Mesothelial cell of epicardium (in vitro differentiated cells): ENCODE measurements around the gene GNB1. TPM values are rescaled to one million over a fixed set of nuclear protein-coding genes. Genes with fewer than 3 reads are reported as not detected.
A peak's percentile ranks its signal among the peaks of the same experiment; 100 is the strongest.

Source experiments
- DNase-seq, 2 experiments: peaks; one replicate each; pipeline ENCODE4 v3.0.0; 2021; ENCODE audit warnings: low spot score in 2 of 2; ENCODE audit not compliant: unreplicated experiment in 2 of 2
- H3K27ac Mint-ChIP-seq: 2 replicates; pipeline ENCODE4 v1.8.0; 2021; ENCODE audit warnings: mixed read lengths
- H3K27me3 Mint-ChIP-seq: 2 replicates; pipeline ENCODE4 v1.8.0; 2021; ENCODE audit warnings: low read depth, mixed read lengths
- H3K36me3 Mint-ChIP-seq: 2 replicates; pipeline ENCODE4 v1.8.0; 2021; ENCODE audit warnings: mixed read lengths
- H3K4me1 Mint-ChIP-seq: 2 replicates; pipeline ENCODE4 v1.8.0; 2021; ENCODE audit warnings: mixed read lengths
- H3K4me3 Mint-ChIP-seq: 2 replicates; pipeline ENCODE4 v1.8.0; 2021; ENCODE audit warnings: mild to moderate bottlenecking, moderate library complexity, mixed read lengths
- H3K9me3 Mint-ChIP-seq: 2 replicates; pipeline ENCODE4 v1.8.0; 2021; ENCODE audit warnings: mixed read lengths
- CTCF ChIP-seq: fragments of 200-600 bp; sonication (generic); IDR thresholded peaks from one replicate; pipeline ENCODE4 v1.5.0; 2021; ENCODE audit warnings: antibody characterized with exemption; ENCODE audit not compliant: unreplicated experiment
- total RNA-seq: library from RNA; stranded (reverse); gene quantifications from 3 replicates; pipeline ENCODE4 v1.2.1, GENCODE V29; 2021

Gene GNB1
- total RNA-seq, 1 donor from 2014 or later: 272 TPM

DNA sequence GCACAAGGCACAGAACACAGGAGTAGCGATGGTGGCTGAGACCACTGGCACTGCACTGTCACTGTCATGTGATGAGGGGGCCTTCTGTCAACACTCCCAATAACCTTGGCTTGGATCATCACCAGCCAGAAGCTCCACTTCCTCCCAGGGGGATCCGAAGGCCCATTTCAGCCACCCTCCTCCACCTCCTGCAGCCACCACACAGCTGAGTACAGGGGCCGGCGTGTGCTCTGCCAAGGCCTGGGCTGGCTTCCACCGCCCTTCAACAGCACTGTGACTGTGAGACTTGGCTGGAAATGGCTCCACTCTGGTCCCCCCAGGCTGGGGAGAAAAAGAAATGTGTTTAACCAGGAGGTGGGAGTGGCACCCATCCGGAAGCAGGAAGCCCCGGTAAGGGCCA lies 102.8 kb downstream of the GNB1 start:
- H3K27ac Mint-ChIP-seq: no peak overlapping the region

GRCh38 chr1:1786836-1787605 lies 103.9 kb downstream of the GNB1 start:
- Mint-ChIP-seq H3K27me3 (no peaks in the 10 kb centered on the region), H3K27ac (no peak overlapping the region), H3K4me1 (peaks cover 7% of the 10 kb centered on the region), H3K4me3 (no peak overlapping the region), H3K9me3 (no peaks in the 10 kb centered on the region), H3K36me3 (peaks cover 31% of the 10 kb centered on the region)
- DNase-seq: no peak
- TF ChIP-seq CTCF: no peak

More for the DNA sequence above, 102.8 kb downstream of the GNB1 start:
- no peak for TF ChIP-seq CTCF
- DNase-seq: no peak
- Mint-ChIP-seq H3K9me3 (no peaks in the 10 kb centered on the region), H3K4me1 (peaks cover 3% of the 10 kb centered on the region), H3K36me3 (peaks cover 41% of the 10 kb centered on the region), H3K4me3 (no peak overlapping the region), H3K27me3 (no peaks in the 10 kb centered on the region)

GRCh38 chr1:1785666-1786065 lies 105.2 kb downstream of the GNB1 start:
- no peaks in the 10 kb centered on the region for H3K27me3 Mint-ChIP-seq
- no peak overlapping the region for H3K4me3 Mint-ChIP-seq
- TF ChIP-seq CTCF: no peak
- peaks cover 26% of the 10 kb centered on the region for H3K36me3 Mint-ChIP-seq
- DNase-seq: no peak
- H3K9me3 Mint-ChIP-seq: no peaks in the 10 kb centered on the region
- H3K27ac Mint-ChIP-seq: no peak overlapping the region
- H3K4me1 Mint-ChIP-seq: peaks cover 7% of the 10 kb centered on the region

DNA sequence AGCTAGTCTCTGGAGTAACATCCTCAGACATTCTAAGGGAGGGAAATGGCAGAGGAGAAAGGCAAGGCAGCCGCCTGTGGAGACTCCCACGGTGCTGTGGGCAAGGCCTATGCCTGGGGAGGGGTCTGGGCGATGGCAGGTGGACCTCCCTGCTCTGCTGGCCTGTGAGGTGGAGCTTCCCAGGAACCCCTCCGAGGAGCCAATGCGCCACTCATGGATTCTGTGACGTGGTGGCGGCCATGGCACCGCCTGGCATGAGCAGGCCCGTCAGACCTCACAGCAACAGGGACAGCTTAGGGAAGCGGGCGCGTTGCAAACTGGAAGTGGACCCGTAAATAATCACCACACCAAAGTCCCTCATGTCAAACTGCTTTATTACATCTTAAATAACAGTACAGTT lies 106.0 kb downstream of the GNB1 start:
- DNase-seq: no peak
- TF ChIP-seq CTCF: no peak
- Mint-ChIP-seq H3K27me3 (no peaks in the 10 kb centered on the region), H3K4me3 (no peak overlapping the region), H3K4me1 (peaks cover 7% of the 10 kb centered on the region), H3K27ac (no peak overlapping the region), H3K9me3 (no peaks in the 10 kb centered on the region), H3K36me3 (peaks cover 20% of the 10 kb centered on the region)

GRCh38 chr1:1783320-1783719 lies 107.6 kb downstream of the GNB1 start:
- Mint-ChIP-seq H3K27ac (peak overlapping the region; percentile 39), H3K36me3 (peaks cover 14% of the 10 kb centered on the region), H3K4me1 (peaks cover 9% of the 10 kb centered on the region), H3K9me3 (no peaks in the 10 kb centered on the region), H3K4me3 (no peak overlapping the region), H3K27me3 (no peaks in the 10 kb centered on the region)
- DNase-seq: no peak
- no peak for TF ChIP-seq CTCF
